Stimulated activated naive B cell treated with anti-CD40 and anti-IgM and Interleukin-4, amounts not matched to agents 10 μg/mL and 1 μg/mL and 100 μg/mL, for 72 hours (primary cell): ENCODE measurements around the gene RAC2.

ENCODE experiments used
- ATAC-seq, 2 donors: fragments of 150-1000 bp; cut with Tn5 transposase; replicated peaks; 2 replicates each; pipeline ENCODE4 v1.10.0; 2021; ENCODE audit warnings: moderate library complexity in 1 of 2
- DNase-seq: peaks from one replicate; pipeline ENCODE4 v3.0.0; 2021
- H3K27ac Mint-ChIP-seq: one replicate; pipeline ENCODE4 v1.8.0; 2022; ENCODE audit warnings: mild to moderate bottlenecking, mixed read lengths
- H3K27me3 Mint-ChIP-seq, 2 donors: one replicate each; pipeline ENCODE4 v1.8.0; 2022; ENCODE audit warnings: mixed read lengths in 2 of 2
- H3K36me3 Mint-ChIP-seq, 2 donors: one replicate each; pipeline ENCODE4 v1.8.0; 2022; ENCODE audit warnings: mixed read lengths in 2 of 2, mild to moderate bottlenecking in 1 of 2
- H3K4me1 Mint-ChIP-seq, 2 donors: one replicate each; pipeline ENCODE4 v1.8.0; 2022; ENCODE audit warnings: mixed read lengths in 2 of 2, mild to moderate bottlenecking in 1 of 2
- H3K4me3 Mint-ChIP-seq, 2 donors: one replicate each; pipeline ENCODE4 v1.8.0; 2022; ENCODE audit warnings: mild to moderate bottlenecking in 2 of 2, mixed read lengths in 2 of 2, moderate library complexity in 1 of 2
- H3K9me3 Mint-ChIP-seq, 2 donors: one replicate each; pipeline ENCODE4 v1.8.0; 2022; ENCODE audit warnings: mixed read lengths in 2 of 2, mild to moderate bottlenecking in 1 of 2

Gene RAC2

GRCh38 chr22:37198258-37199102 is 45.6 kb downstream of the RAC2 start:
- Mint-ChIP-seq H3K27ac (peak overlapping the region; percentile 97), H3K9me3 (no peaks in the 10 kb centered on the region), H3K36me3 (peaks cover 0 to 4% of the 10 kb centered on the region in 2 donors), H3K4me3 (peak overlapping the region; percentile 92 to 97), H3K4me1 (peaks cover 25 to 58% of the 10 kb centered on the region in 2 donors), H3K27me3 (no peaks in the 10 kb centered on the region)
- DNase-seq (peak; percentile 84), ATAC-seq (peak; percentile 49 to 54)

- Mint-ChIP-seq H3K36me3 (peaks cover 0 to 4% of the 10 kb centered on the region in 2 donors), H3K4me1 (peaks cover 24 to 50% of the 10 kb centered on the region in 2 donors), H3K9me3 (no peaks in the 10 kb centered on the region), H3K4me3 (peak overlapping the region; percentile 92 to 97), H3K27me3 (no peaks in the 10 kb centered on the region), H3K27ac (peak overlapping the region; percentile 97)
- ATAC-seq = no peak
- no peak for DNase-seq
Measured at GRCh38 chr22:37197451-37198257, 46.4 kb downstream of the RAC2 start.

GRCh38 chr22:37196539-37197450 is 47.3 kb downstream of the RAC2 start:
- Mint-ChIP-seq H3K4me1 (peaks cover 24 to 46% of the 10 kb centered on the region in 2 donors), H3K27me3 (no peaks in the 10 kb centered on the region), H3K4me3 (no peak overlapping the region), H3K27ac (no peak overlapping the region), H3K9me3 (no peaks in the 10 kb centered on the region), H3K36me3 (peaks cover 0 to 4% of the 10 kb centered on the region in 2 donors)
- ATAC-seq (no peak), DNase-seq (no peak)

- Mint-ChIP-seq H3K27me3 (no peaks in the 10 kb centered on the region), H3K36me3 (peaks cover 0 to 4% of the 10 kb centered on the region in 2 donors), H3K4me3 (no peak overlapping the region), H3K27ac (peak overlapping the region; percentile 80), H3K9me3 (no peaks in the 10 kb centered on the region), H3K4me1 (peaks cover 22 to 41% of the 10 kb centered on the region in 2 donors)
- DNase-seq = no peak
- no peak for ATAC-seq
Measured at GRCh38 chr22:37195921-37196320, 48.1 kb downstream of the RAC2 start.

GRCh38 chr22:37194750-37195149 is 49.3 kb downstream of the RAC2 start:
- no peak overlapping the region for H3K4me3 Mint-ChIP-seq
- no peaks in the 10 kb centered on the region for H3K27me3 Mint-ChIP-seq
- H3K9me3 Mint-ChIP-seq = no peaks in the 10 kb centered on the region
- H3K27ac Mint-ChIP-seq = no peak overlapping the region
- DNase-seq = no peak
- peaks cover 0 to 5% of the 10 kb centered on the region in 2 donors for H3K36me3 Mint-ChIP-seq
- H3K4me1 Mint-ChIP-seq = peaks cover 13 to 30% of the 10 kb centered on the region in 2 donors
- no peak for ATAC-seq

- Mint-ChIP-seq H3K4me3 (no peak overlapping the region), H3K36me3 (peaks cover 2 to 11% of the 10 kb centered on the region in 2 donors), H3K27me3 (no peaks in the 10 kb centered on the region), H3K9me3 (no peaks in the 10 kb centered on the region), H3K4me1 (peaks cover 13 to 20% of the 10 kb centered on the region in 2 donors), H3K27ac (peak overlapping the region; percentile 28)
- ATAC-seq (peak in 1 of 2 donors; percentile 12), DNase-seq (no peak)
Measured at GRCh38 chr22:37193629-37194191, 50.4 kb downstream of the RAC2 start.

- Mint-ChIP-seq H3K4me1 (peaks cover 8 to 12% of the 10 kb centered on the region in 2 donors), H3K27me3 (no peaks in the 10 kb centered on the region), H3K36me3 (peaks cover 2 to 11% of the 10 kb centered on the region in 2 donors), H3K4me3 (no peak overlapping the region), H3K9me3 (no peaks in the 10 kb centered on the region), H3K27ac (no peak overlapping the region)
- no peak for DNase-seq
- no peak for ATAC-seq
Measured at GRCh38 chr22:37192741-37193140, 51.3 kb downstream of the RAC2 start.

GRCh38 chr22:37192204-37192603 is 51.9 kb downstream of the RAC2 start:
- H3K4me1 Mint-ChIP-seq = peaks cover 8% of the 10 kb centered on the region in 2 donors
- peaks cover 4 to 11% of the 10 kb centered on the region in 2 donors for H3K36me3 Mint-ChIP-seq
- ATAC-seq = no peak
- H3K9me3 Mint-ChIP-seq = no peaks in the 10 kb centered on the region
- no peak overlapping the region for H3K27ac Mint-ChIP-seq
- H3K4me3 Mint-ChIP-seq = no peak overlapping the region
- DNase-seq = no peak
- H3K27me3 Mint-ChIP-seq = no peaks in the 10 kb centered on the region

GRCh38 chr22:37190262-37190780 is 53.7 kb downstream of the RAC2 start:
- H3K4me1 Mint-ChIP-seq = peaks cover 12 to 22% of the 10 kb centered on the region in 2 donors
- no peak for DNase-seq
- no peak overlapping the region for H3K4me3 Mint-ChIP-seq
- H3K36me3 Mint-ChIP-seq = peaks cover 4 to 7% of the 10 kb centered on the region in 2 donors
- H3K27me3 Mint-ChIP-seq = no peaks in the 10 kb centered on the region
- ATAC-seq = no peak
- no peak overlapping the region for H3K27ac Mint-ChIP-seq
- H3K9me3 Mint-ChIP-seq = no peaks in the 10 kb centered on the region

- H3K4me1 Mint-ChIP-seq = peaks cover 17 to 22% of the 10 kb centered on the region in 2 donors
- ATAC-seq = no peak
- H3K27ac Mint-ChIP-seq = no peak overlapping the region
- H3K4me3 Mint-ChIP-seq = no peak overlapping the region
- H3K27me3 Mint-ChIP-seq = peaks cover 0 to 6% of the 10 kb centered on the region in 2 donors
- H3K36me3 Mint-ChIP-seq = peaks cover 4 to 7% of the 10 kb centered on the region in 2 donors
- DNase-seq = no peak
- H3K9me3 Mint-ChIP-seq = no peaks in the 10 kb centered on the region
Measured at GRCh38 chr22:37188901-37189466, 55.1 kb downstream of the RAC2 start.

- ATAC-seq (no peak), DNase-seq (no peak)
- peaks cover 0 to 6% of the 10 kb centered on the region in 2 donors for H3K27me3 Mint-ChIP-seq
Measured at GRCh38 chr22:37187891-37188761, 55.9 kb downstream of the RAC2 start, which contains the start of gene C1QTNF6. Gene C1QTNF6 (minus strand): TSS chr22:37188247. CDS start chr22:37188213, 34 bp downstream.

GRCh38 chr22:37187552-37187890 is 56.5 kb downstream of the RAC2 start:
- Mint-ChIP-seq H3K27me3 (peaks cover 0 to 6% of the 10 kb centered on the region in 2 donors), H3K4me3 (no peak overlapping the region), H3K9me3 (no peaks in the 10 kb centered on the region), H3K36me3 (peaks cover 4 to 7% of the 10 kb centered on the region in 2 donors), H3K27ac (peak overlapping the region; percentile 28), H3K4me1 (peaks cover 18 to 22% of the 10 kb centered on the region in 2 donors)
- no peak for ATAC-seq
- DNase-seq = no peak

More at GRCh38 chr22:37187891-37188761, 55.9 kb downstream of the RAC2 start, which contains the start of gene C1QTNF6:
- Mint-ChIP-seq H3K36me3 (peaks cover 4 to 7% of the 10 kb centered on the region in 2 donors), H3K4me1 (peaks cover 18 to 22% of the 10 kb centered on the region in 2 donors), H3K27ac (peak within 1 kb of the TSS; percentile 28), H3K9me3 (no peaks in the 10 kb centered on the region), H3K4me3 (no peak within 1 kb of the TSS)
